Neural cell (in vitro differentiated cells): ENCODE measurements around the gene BMPR1A.

ENCODE experiments used
- CTCF ChIP-seq: fragments of 450-650 bp; IDR thresholded peaks from 2 replicates; pipeline ENCODE4 v1.5.1; 2014; ENCODE audit warnings: antibody characterized with exemption, mild to moderate bottlenecking, moderate library complexity; ENCODE audit not compliant: poor library complexity, severe bottlenecking
- EP300 ChIP-seq: fragments of 450-650 bp; conservative IDR thresholded peaks from 2 replicates; pipeline ENCODE4 v1.6.1; 2014; ENCODE audit warnings: antibody characterized with exemption, mild to moderate bottlenecking, moderate library complexity; ENCODE audit not compliant: poor library complexity, severe bottlenecking
- EZH2 ChIP-seq: fragments of 200-600, 300-800 bp; shearing (Covaris generic), sonication (generic); IDR thresholded peaks from 2 replicates; pipeline ENCODE4 v1.6.1; 2014; ENCODE audit warnings: antibody characterized with exemption, low read length, borderline replicate concordance, mild to moderate bottlenecking; ENCODE audit not compliant: insufficient read depth, poor library complexity, severe bottlenecking
- MXI1 ChIP-seq: fragments of 450-650 bp; conservative IDR thresholded peaks from 2 replicates; pipeline ENCODE4 v1.6.1; 2014; ENCODE audit warnings: antibody characterized with exemption, mild to moderate bottlenecking; ENCODE audit not compliant: poor library complexity, severe bottlenecking
- POLR2AphosphoS5 ChIP-seq: IDR thresholded peaks from 2 replicates; pipeline ENCODE4 v1.6.1; 2012
- RAD21 ChIP-seq: fragments of 450-650 bp; conservative IDR thresholded peaks from 2 replicates; pipeline ENCODE4 v1.6.1; 2014; ENCODE audit warnings: antibody characterized with exemption, mild to moderate bottlenecking, moderate library complexity

- TF ChIP-seq CTCF, result no peak
- TF ChIP-seq RAD21, result no peak
- TF ChIP-seq EP300, result no peak
- no peak for TF ChIP-seq EZH2
- TF ChIP-seq POLR2AphosphoS5, result no peak
- TF ChIP-seq MXI1, result no peak
Observed at GRCh38 chr10:86712317-86712707, 44.1 kb upstream of the BMPR1A start.
